CD4-positive, alpha-beta T cell treated with Interferon alpha-2 for 1 hour (primary cell): ENCODE data around the gene LIPC.

ENCODE experiments used
- DNase-seq, 2 donors: peaks; one replicate each; pipeline ENCODE4 v3.0.0-alpha.2; 2020 to 2022

Gene LIPC

GRCh38 chr15:58543664-58544335, 112.0 kb downstream of the LIPC start:
- DNase-seq, result no peak

GRCh38 chr15:58544756-58545155, 113.0 kb downstream of the LIPC start:
- no peak for DNase-seq

GRCh38 chr15:58545307-58546065, 113.7 kb downstream of the LIPC start:
- DNase-seq, result peak; percentile 31 to 51

GRCh38 chr15:58546066-58546591, 114.3 kb downstream of the LIPC start:
- no peak for DNase-seq

GRCh38 chr15:58546635-58547627, 115.1 kb downstream of the LIPC start:
- no peak for DNase-seq

- DNase-seq, result no peak
Measured at GRCh38 chr15:58547628-58548307, 116.0 kb downstream of the LIPC start.

GRCh38 chr15:58548308-58549012, 116.7 kb downstream of the LIPC start:
- DNase-seq, result no peak

- DNase-seq, result no peak
Measured at GRCh38 chr15:58549013-58549784, 117.4 kb downstream of the LIPC start.

GRCh38 chr15:58549785-58550074, 117.9 kb downstream of the LIPC start:
- DNase-seq, result no peak

GRCh38 chr15:58551084-58551763, 119.4 kb downstream of the LIPC start:
- no peak for DNase-seq

- no peak for DNase-seq
Measured at GRCh38 chr15:58551764-58552504, 120.1 kb downstream of the LIPC start.

GRCh38 chr15:58552505-58553364, 120.9 kb downstream of the LIPC start:
- no peak for DNase-seq

GRCh38 chr15:58553365-58553918, 121.7 kb downstream of the LIPC start:
- DNase-seq, result no peak

GRCh38 chr15:58554758-58555157, 123.0 kb downstream of the LIPC start:
- no peak for DNase-seq

- no peak for DNase-seq
Measured at GRCh38 chr15:58555162-58556027, 123.6 kb downstream of the LIPC start.

- no peak for DNase-seq
Measured at GRCh38 chr15:58556028-58556361, 124.2 kb downstream of the LIPC start.

GRCh38 chr15:58556541-58556940, 124.8 kb downstream of the LIPC start:
- DNase-seq, result no peak

- no peak for DNase-seq
Measured at GRCh38 chr15:58558777-58559176, 127.0 kb downstream of the LIPC start.
